ENCODE data around the gene ATP6V1C2.

DNA sequence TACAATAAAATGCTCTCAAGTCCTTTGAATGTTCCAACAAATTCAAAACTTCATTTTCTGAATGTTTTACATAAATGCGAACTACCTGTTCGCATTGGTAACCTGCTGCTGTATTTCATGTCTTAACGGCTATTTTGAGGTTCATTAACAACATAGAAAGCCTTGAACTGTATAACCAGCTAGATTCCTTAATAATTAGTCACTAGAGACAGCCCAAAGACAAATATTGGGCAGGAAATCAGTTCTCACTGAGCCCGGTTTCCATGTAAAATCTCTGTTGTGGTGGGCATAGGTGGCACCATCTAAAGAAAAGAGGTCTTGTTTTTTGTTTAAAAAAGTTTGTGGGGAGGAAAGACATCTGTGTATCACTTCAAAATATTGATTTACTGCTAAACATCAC, 62.0 kb downstream of the ATP6V1C2 start:
- TF ChIP-seq, protein P1, sequence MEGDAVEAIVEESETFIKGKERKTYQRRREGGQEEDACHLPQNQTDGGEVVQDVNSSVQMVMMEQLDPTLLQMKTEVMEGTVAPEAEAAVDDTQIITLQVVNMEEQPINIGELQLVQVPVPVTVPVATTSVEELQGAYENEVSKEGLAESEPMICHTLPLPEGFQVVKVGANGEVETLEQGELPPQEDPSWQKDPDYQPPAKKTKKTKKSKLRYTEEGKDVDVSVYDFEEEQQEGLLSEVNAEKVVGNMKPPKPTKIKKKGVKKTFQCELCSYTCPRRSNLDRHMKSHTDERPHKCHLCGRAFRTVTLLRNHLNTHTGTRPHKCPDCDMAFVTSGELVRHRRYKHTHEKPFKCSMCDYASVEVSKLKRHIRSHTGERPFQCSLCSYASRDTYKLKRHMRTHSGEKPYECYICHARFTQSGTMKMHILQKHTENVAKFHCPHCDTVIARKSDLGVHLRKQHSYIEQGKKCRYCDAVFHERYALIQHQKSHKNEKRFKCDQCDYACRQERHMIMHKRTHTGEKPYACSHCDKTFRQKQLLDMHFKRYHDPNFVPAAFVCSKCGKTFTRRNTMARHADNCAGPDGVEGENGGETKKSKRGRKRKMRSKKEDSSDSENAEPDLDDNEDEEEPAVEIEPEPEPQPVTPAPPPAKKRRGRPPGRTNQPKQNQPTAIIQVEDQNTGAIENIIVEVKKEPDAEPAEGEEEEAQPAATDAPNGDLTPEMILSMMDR (IDR thresholded peaks at IDR 0.05; ENCODE audit: low read length) = no peak
- TF ChIP-seq EZH2 (IDR thresholded peaks at IDR 0.05; ENCODE audit: borderline replicate concordance, low read length) = no peak
